GM12878 (cell line): Measurements from ENCODE around the gene DTWD2. TPM values are rescaled to one million over a fixed set of nuclear protein-coding genes. Genes with fewer than 3 reads are reported as not detected.

Source experiments
- BCLAF1 ChIP-seq: fragments of 450-650 bp; IDR thresholded peaks from 2 replicates; pipeline ENCODE4 v1.6.1; 2017; ENCODE audit warnings: antibody characterized with exemption, mild to moderate bottlenecking, moderate library complexity
- CBFB ChIP-seq: IDR thresholded peaks from 2 replicates; pipeline ENCODE4 v1.6.1; 2016; ENCODE audit warnings: antibody characterized with exemption, low read depth
- CBX5 ChIP-seq: sonication (generic); IDR thresholded peaks from 2 replicates; pipeline ENCODE4 v1.6.1; 2016; ENCODE audit warnings: low read depth, moderate library complexity, mild to moderate bottlenecking, inconsistent platforms
- ETV6 ChIP-seq, 2 experiments: fragments of 450-650 bp in 1 of 2; IDR thresholded peaks in 1 of 2; conservative IDR thresholded peaks in 1 of 2; 2 replicates each; pipeline ENCODE4 v1.6.1; 2014; ENCODE audit warnings: antibody characterized with exemption in 1 of 2, borderline replicate concordance in 1 of 2, low read depth in 1 of 2, mild to moderate bottlenecking in 1 of 2, moderate library complexity in 1 of 2
- FOS ChIP-seq: IDR thresholded peaks from 3 replicates; pipeline ENCODE4 v1.6.1; 2011; ENCODE audit warnings: borderline replicate concordance; ENCODE audit not compliant: insufficient read length; ENCODE audit errors: extremely low read depth
- MYC ChIP-seq: IDR thresholded peaks from 2 replicates; pipeline ENCODE4 v1.6.1; 2011; ENCODE audit warnings: mild to moderate bottlenecking, low read length, moderate library complexity, inconsistent platforms; ENCODE audit not compliant: insufficient read depth, insufficient replicate concordance, insufficient read length, severe bottlenecking
- NR2C1 ChIP-seq: fragments of 450-650 bp; IDR thresholded peaks from 2 replicates; pipeline ENCODE4 v1.6.1; 2017; ENCODE audit warnings: antibody characterized with exemption, mild to moderate bottlenecking, moderate library complexity
- PML ChIP-seq: IDR thresholded peaks from 2 replicates; pipeline ENCODE4 v1.6.1; 2012; ENCODE audit warnings: low read length, inconsistent platforms
- RBBP5 ChIP-seq: fragments of 200-600 bp; sonication (generic); conservative IDR thresholded peaks from 2 replicates; pipeline ENCODE4 v1.6.1; 2016
- ZNF592 ChIP-seq: fragments of 450-650 bp; IDR thresholded peaks from 2 replicates; pipeline ENCODE4 v1.6.1; 2017; ENCODE audit warnings: mild to moderate bottlenecking, moderate library complexity
- ZZZ3 ChIP-seq: IDR thresholded peaks from 2 replicates; pipeline ENCODE4 v1.6.1; 2011; ENCODE audit warnings: low read depth; ENCODE audit not compliant: control insufficient read depth, insufficient read length
- polyA plus RNA-seq, 11 experiments: library from polyadenylated mRNA; depleted of rRNA in 4 of 11; unstranded in 6 of 11; stranded (reverse) in 5 of 11; fragments of >200 nt; fragmentation: Nextera tagmentation in 4 of 11; fragmentation: Illumina TruSeq in 1 of 11; extraction: Ambion mirVana in 4 of 11; extraction: Trizol in 1 of 11; gene quantifications; 1 replicate in 1 of 11; 2 replicates in 10 of 11; pipeline versions ENCODE4 v1.2.1 to v1.2.3, GENCODE V29; 2011 to 2016; ENCODE audit warnings: inconsistent platforms in 2 of 11, missing spikeins in 2 of 11, low read depth in 1 of 11
- total RNA-seq, 4 experiments: library from RNA; depleted of rRNA in 3 of 4; stranded (reverse); fragments of >200 nt in 3 of 4; fragmentation: Illumina TruSeq in 1 of 4; extraction: Trizol in 1 of 4; gene quantifications; 2 replicates each; pipeline versions ENCODE4 v1.2.1 to v1.2.3, GENCODE V29; 2013 to 2021
- TF ChIP-seq, protein P1 (sequence below): IDR thresholded peaks from 2 replicates; pipeline ENCODE4 v1.6.1; 2012; ENCODE audit warnings: low read depth, low read length, improper control_type of control experiment
- TF ChIP-seq, protein P2 (sequence below): IDR thresholded peaks from 2 replicates; pipeline ENCODE4 v1.6.1; 2011; ENCODE audit warnings: borderline replicate concordance, low read depth, mild to moderate bottlenecking, moderate library complexity, mixed read lengths, low read length; ENCODE audit not compliant: insufficient read depth; ENCODE audit errors: extremely low read length

DTWD2 gene
- total and polyA plus RNA-seq, 10 of the 15 experiments (the other 5 are each of a cell fraction or from before 2014, with no cell fraction given), result 0.93 to 8.4 (median 5.1) TPM

DNA sequence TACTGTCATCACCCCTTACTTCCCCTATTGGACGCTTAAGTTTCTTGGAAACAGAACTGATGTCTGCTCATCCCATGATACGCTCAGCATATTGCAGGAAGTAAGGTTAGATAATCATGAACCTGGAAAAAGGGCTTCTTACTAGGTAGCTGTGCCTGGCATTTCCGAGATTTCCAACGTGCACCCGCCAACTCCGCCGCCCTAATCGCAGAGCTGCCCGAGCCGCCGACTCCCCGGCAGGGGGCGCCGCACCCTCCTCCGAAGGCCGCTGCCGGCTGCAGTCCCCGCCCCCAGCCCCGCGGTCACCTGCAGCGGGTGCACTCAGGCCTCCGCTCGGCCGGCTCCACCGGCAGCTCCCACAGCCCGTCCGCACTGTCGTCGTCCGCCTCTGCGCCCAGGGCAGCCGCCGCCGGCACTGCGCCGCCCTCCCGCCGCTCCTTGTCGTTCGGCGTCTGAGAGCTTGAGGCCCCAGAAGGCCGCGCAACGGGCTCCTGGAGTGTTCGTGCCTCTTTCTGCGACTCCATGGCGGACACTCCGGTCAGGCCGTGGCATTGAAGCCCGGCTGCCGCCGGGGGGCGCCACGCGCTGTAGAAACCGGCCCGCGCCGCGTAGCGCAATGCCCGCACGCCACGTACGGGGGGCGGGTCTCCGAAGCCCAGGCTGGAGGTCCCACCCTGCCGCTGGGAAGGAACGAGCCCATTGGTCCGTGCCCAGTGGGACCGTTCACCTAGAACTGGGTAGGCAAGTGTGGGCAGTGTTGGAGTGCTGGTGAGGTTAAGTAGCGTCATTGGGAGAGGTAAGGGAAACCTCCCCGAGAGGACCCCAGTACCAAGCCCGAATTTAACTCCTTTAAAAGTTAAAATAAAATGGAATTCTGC is at the start of gene DTWD2 (continued):
- TF ChIP-seq ZNF592, result peak; percentile 88
- TF ChIP-seq MYC, result no peak
- no peak for TF ChIP-seq NR2C1
- peak in 1 of 2 experiments; percentile 23; a peak in 1 of 4 replicates for TF ChIP-seq ETV6 (conservative IDR thresholded peaks at IDR 0.05 in 1 of 2, IDR thresholded peaks at IDR 0.05 in 1 of 2; ENCODE audit: borderline replicate concordance in 1 of 2, low read depth in 1 of 2)
- TF ChIP-seq FOS, result no peak
- TF ChIP-seq, protein P1, sequence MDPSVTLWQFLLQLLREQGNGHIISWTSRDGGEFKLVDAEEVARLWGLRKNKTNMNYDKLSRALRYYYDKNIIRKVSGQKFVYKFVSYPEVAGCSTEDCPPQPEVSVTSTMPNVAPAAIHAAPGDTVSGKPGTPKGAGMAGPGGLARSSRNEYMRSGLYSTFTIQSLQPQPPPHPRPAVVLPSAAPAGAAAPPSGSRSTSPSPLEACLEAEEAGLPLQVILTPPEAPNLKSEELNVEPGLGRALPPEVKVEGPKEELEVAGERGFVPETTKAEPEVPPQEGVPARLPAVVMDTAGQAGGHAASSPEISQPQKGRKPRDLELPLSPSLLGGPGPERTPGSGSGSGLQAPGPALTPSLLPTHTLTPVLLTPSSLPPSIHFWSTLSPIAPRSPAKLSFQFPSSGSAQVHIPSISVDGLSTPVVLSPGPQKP, result peak; percentile 40; the same call in 1 of the 2 replicates
- TF ChIP-seq RBBP5, result no peak
- TF ChIP-seq CBFB, result no peak
- TF ChIP-seq, protein P2, sequence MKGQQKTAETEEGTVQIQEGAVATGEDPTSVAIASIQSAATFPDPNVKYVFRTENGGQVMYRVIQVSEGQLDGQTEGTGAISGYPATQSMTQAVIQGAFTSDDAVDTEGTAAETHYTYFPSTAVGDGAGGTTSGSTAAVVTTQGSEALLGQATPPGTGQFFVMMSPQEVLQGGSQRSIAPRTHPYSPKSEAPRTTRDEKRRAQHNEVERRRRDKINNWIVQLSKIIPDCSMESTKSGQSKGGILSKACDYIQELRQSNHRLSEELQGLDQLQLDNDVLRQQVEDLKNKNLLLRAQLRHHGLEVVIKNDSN, result no peak
- 0 out of 2 replicates have a peak, but pooled peaks have one; percentile 45 for TF ChIP-seq BCLAF1
- peak; percentile 89; the same call in 1 of the 2 replicates for TF ChIP-seq CBX5
- TF ChIP-seq PML, result no peak
- TF ChIP-seq ZZZ3, result no peak
